ENCODE results near the gene SLC45A2.

SLC45A2 gene

DNA sequence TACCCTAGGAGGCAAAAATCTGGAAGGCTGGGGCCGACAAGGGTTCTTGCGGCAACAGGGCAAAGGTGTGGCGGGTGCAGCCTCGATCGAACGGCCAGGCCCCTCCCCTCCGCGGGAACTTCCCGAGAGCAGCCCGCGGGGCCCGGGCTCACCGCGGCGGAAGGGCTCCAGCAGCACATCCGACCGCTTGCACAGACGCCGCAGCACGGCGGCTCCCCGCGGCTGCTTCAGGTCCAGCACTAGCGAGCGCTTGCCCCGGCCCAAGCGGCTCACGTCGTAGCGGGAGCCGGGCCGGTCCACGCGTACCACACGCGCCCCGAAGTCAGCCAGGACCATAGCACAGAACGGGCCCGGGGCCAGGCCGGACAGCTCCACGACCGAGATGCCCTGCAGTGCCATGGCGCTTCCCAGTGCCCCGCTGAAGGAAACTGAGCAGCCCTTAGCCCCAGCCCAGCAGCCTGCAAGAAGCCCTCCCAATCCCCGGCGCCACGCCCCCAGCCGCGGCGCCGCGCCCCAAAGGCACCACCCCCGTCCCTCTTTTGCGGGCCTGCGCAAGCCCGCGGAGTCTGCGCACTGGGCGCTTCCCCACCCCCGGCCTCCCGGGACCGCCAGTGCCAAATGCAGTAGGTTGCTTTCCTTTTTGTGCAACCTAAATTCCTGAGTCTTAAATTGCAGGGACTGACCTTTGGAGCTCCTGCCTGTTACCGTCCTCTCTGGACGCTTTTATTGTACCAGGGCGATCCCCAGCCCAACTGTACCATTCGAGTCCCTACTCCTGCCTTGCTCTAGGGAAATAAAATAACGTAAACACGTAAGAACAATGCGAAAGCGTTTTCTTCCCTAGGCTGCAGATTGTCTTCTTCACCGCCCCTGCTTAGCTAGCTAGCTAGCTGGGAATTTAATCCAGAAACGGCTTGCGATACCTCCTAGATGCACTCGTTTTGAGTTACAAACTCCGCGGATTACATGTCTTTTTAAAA lies 23.4 kb upstream of the SLC45A2 start, which contains the start of gene AMACR:
Gene AMACR, minus strand, starts transcription at position 430 of the 980 bp plus-strand sequence. Its CDS starts 31 bp downstream, at position 399.
- DNase-seq (ENCODE audit: low spot score), result peak; percentile 95

DNA sequence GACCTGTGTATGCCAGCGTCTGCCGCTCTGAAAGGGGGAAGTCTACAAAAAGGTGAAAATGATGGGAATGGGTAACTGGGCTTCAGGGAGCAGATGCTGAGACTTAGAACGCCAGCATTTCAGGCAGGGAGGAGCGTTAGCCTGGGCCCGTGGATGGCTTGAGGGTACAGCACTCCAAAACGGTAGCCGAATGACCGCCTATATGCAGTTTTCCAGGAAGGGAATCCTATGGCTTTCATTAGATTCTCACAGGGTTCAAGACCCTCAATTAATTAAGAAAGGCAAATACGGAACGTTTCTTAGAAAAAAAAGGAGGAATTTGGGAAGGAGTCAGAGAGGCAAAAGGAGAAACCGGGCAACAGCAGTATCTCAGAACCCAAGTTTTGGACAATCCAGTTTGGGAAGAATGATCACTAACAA lies 22.7 kb upstream of the SLC45A2 start:
- DNase-seq (ENCODE audit: low spot score), result peak; percentile 17

DNA sequence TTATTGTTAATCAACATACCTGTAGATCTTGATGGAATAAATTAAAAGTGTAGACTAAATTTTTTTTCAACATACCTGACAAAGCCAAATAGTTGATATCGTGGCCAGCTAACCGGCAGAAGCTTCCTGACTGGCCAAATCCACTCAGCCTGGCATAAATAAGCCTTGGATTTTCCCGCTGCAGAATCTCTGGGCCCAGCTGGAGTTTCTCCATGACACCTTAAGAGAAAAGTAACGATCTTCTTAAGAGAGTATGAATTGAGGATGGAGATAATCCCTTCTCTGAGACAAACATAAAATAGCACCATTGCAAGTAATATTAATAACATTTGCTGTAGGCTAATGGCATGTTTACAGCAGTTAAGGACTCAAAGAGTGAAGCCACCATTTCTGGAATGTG lies 21.2 kb upstream of the SLC45A2 start:
- no peak for DNase-seq (ENCODE audit: low spot score)

DNA sequence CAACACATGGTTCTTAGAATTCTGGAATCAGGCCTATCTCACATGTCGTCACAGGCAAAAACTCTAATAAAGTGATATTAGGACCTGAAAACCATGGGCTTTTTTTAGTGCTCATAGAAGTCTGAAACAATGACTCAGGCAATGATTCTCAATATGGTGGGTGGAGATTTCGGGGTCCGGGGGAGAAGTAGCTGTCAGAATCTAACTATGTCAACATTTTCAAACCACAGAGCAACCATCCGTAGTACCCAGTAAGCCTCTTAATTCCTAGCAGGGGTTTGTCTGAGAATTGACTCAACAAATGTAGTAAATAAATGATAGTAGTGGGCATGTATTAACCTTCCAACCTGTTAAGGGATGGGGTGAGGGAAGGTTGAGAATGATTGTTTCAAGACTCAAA lies 20.7 kb upstream of the SLC45A2 start:
- DNase-seq (ENCODE audit: low spot score), result peak; percentile 92

DNA sequence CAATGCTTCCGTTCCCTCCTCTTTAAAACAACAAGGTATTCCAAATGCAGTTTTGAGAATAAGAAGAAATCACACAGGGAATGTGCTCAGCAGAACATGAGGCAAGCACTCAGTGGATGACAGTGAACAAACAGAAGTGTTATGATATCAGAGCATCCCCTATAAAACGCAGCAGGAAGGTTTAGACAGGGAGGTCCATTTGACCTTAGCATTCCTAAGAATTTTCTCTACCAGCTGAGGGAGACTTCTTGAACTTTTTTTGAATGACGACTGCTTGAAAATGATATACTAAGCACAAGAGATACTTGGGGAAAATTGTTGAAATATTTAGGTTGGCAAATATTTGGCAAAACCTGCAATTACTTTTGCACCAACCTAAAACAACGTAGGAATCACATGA lies 19.4 kb upstream of the SLC45A2 start:
- no peak for DNase-seq (ENCODE audit: low spot score)

DNA sequence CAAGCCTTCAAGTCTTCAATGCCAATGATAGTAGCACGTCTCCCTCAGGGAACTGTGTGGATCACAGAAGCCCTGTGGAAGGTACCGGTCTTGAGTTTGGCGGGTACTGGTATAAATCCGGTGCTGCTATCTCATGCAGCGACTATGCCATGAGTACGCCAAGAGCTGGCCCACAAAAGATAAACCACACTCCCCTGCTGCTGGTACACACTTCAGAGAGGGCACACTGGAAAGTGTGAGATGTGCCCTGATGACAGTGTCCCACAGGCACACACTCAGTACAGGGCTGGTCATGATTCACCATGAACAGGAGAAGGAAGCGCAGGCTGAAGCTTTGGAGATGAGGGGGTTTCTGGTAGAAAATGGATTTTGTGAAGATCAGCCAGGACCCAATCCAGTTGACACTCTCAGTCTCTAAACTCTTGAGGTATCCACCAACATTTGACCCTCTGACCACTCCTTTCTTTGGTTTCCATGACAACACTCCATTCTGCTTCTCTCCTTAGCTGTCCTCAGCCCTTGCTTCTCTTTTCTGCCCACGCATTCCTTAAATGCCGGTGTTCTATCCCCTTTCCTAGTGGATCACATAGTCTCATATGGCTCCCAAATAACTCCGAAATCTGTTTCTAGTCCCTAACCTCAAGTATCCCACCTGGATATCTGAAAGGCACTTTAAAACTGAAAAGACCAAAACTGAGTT lies 18.3 kb upstream of the SLC45A2 start:
- DNase-seq (ENCODE audit: low spot score), result no peak

DNA sequence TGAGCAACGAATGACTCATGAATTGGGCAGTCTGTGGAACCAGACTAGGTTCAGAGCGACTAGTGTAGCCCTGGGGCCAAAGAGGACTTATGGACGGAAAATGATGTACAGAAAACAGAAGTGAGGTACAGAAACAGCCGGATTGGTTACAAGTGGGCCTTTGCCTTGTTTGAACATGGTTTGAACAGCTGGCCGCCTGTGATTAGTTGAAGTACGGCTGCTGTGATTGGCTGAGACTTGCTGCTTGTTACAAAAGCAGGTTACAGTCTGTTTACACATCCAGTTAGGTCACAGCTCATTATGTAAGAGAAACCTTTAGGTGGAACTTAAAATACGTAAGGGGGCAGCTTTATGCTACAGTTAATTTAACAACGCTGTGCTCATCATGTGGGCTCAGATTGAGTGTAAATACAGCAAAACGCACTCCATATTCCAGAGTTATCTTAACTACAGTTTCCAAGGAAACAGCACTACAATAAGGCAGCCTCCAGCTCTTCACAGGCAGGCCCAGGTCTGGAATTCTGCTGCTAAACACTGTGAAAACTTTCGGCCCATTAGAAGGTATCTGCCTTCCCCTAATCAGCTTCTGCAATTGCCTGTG lies 16.8 kb upstream of the SLC45A2 start:
- DNase-seq (ENCODE audit: low spot score), result peak; percentile 51

DNA sequence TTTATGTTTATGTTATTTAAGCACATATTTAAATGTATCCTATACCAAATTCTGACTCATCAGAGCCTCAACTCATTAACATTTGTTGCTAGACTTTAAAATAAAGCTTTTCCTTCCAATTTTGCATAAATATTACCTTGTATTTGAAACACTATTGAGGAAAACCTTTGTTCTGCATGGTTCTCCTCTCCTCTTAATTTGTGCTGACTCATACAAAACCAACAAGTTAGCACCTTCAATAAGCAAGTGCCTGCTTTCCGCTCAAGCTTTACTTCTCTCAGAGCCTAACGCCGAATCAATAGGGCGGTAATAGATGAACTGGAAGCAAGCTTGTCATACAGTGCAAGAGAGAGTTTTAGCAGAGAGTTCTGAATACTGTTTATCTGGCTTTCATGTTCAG lies 15.5 kb upstream of the SLC45A2 start:
- no peak for DNase-seq (ENCODE audit: low spot score)

DNA sequence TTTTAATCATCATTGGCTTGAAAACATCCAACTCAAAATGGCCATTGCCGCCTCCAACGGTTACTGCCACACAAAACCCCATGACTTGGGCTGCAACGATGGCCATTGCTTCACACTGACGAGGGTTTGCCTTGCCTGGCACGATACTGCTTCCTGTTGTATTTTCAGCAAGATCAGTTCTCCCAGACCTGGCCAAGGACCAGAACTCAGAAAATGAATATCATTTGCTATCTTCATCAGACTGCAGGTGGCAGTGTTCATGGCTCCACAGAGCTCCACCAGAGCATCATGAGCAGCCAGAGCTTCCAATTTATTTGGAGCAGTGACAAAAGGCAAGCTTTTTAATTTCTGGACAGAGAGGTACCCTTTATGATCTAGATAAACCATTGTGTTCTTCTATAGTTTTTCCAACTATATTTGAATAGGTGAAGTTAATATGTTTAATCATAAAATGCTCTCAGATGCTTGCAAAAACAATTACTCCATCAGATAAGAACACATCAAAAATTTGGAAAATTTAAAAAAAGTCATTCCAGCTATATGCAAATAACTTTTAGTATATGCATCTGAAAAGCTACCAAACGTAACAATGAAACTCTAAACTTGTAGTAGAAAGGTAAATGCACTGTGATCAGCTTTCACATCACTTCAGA lies 13.0 kb upstream of the SLC45A2 start:
- peak; percentile 78 for DNase-seq (ENCODE audit: low spot score)

DNA sequence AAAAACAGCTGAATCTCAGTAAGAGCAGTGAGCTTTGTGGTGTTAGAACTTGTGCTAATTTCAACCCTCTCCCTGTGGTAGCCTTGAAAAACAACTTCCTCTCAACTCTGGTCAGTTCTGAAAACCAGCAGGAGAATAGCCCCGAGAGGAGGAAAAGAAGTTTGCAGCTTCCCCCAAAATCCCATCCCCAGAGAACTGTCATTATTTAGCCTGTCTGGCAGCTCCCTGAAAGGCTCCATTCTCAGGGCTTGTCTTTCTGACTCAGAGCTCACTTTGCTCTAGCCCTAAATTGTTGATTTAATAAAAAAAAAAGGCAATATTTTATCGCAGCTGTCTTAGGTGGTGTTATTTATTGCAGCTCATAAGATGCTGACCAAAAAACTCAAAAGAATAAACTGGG lies 11.4 kb upstream of the SLC45A2 start:
- DNase-seq (ENCODE audit: low spot score), result no peak

DNA sequence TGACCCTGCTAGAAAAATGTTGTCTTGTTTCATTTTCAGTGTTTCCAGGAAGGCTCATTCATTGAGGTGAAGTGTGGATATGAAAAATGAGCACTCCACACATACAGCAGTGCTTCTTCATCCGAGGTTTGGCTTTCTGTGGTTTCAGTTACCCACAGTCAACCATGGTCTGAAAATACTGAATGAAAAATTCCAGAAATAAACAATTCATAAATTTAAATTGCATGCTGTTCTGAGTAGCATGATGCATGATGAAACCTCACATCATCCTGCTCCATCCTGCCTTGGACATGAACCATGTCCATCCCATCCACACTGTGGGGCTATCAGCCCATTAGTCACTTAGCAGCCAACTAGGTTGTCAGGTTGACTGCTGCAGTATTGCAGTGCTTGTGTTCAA lies 10.4 kb upstream of the SLC45A2 start:
- peak; percentile 42 for DNase-seq (ENCODE audit: low spot score)

DNA sequence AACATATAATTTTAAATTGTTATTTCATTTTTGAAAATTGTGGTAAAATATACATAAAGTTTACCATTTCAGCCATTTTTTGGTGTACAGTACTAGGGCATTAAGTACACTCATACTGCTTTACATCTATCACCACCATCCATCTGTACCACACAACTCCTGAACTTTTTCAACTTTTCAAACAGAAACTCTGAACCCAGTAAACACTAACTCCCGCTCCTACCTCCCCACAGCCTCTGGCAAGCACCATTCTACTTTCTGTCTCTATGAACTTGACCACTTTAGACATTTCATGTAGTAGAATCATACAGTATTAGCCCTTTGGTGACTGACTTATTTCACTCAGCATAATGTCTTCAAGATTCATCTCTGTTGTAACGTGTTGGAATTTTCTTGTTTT lies 8.4 kb upstream of the SLC45A2 start:
- no peak for DNase-seq (ENCODE audit: low spot score)

DNA sequence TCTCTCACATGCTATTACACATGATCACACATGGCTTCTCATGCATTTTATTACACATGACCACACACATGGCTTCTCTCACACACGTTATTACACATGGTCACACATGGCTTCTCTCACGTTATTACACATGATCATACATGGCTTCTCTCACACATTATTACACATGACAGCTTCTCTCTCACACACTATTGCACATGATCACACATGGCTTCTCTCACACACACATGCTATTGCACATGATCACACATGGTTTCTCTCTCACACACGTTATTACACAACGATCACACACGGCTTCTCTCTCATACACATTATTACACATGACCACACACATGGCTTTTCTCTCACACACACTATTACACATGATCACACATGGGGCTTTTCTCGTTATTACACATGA lies 954 bp upstream of the SLC45A2 start:
- no peak for DNase-seq (ENCODE audit: low spot score)

DNA sequence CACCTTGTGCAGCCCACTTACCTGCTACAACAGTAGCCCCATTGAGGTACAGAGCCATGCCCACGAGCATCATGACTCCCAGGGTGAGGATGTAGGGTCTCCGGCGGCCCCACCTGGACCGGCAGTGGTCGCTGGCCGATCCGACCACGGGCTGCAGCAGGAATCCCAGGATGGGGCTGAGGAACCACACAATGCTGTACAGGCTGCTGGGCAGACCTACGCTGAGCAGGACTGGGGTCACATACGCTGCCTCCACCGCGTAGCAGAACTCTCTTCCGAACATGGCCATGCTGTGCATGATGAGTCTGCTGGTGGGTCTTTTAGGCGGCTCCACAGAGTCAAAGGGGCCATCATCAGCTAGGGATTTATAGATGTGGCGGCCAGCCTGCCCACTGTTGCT lies 315 bp downstream of the SLC45A2 start:
- no peak for DNase-seq (ENCODE audit: low spot score)

DNA sequence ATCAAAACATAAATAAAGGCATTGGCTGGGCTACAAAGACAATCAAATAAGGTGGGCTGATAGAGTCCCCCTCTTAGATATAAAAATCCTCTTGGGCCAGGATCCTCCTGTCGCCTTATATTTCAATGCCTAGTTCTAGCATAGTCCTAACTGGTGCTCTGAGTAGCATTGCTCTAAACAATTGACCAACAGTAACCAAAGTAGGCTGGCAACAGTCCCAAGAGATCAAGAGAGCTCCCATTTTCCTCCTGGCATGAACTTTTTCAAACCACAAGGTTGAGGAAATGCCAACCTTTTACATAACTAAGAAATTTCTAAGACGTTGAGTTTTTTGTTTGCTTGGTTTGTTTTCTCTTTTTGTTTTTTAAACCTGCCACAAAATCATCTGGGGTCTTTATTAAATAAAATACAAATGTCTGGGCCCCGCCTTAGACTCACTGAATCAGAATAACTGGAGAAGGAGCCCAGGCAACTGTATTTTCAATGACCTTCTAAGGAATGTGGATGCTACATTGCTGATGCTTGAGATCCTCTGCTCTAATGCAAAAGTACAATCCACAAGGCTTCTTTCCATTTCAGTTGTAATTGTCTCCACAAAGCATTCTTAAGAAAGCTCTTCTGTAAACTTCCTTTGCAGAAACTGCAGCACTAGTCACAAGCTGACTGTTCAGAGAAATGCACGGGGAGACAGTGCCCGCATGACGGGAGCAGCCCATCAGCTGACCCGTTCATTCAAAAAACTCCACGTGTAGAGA lies 2.9 kb downstream of the SLC45A2 start:
- peak; percentile 13 for DNase-seq (ENCODE audit: low spot score)

DNA sequence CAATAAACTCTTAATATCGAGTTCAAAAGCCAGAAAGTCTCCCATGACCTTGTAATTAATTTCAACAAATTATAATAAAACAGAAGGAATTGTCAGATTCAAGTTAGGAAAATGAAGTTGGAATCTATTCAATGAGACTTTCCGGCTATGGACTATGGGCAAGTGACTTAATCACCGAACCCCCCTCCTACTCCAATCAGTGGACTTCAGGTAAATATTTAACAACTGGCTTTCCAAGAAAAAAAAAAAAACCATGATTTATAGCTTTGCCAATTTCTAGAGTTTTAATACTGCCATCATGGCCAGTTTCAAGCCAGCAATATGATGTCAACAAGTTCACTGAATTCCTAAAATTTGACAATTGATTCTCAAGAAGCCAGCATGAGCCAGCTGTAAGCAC lies 4.5 kb downstream of the SLC45A2 start:
- no peak for DNase-seq (ENCODE audit: low spot score)

DNA sequence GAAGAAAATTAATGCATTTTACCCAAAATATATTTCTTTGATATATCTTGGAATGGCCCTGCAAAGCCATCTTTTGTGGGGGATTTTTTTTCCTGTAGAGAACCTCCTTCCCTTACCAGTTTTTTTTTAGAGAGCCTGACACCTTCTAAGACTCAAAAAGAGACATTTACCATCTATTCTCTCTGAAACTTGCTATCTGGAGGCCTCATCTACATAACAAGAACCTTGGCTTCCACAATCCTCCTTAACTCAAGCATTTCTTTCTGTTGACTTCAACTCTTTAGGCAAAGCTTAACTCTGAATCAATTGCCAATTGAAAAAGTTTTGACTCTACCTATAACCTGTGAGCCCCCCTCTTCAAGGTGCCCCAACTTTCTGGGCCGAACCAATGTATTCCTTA lies 6.2 kb downstream of the SLC45A2 start:
- DNase-seq (ENCODE audit: low spot score), result no peak

DNA sequence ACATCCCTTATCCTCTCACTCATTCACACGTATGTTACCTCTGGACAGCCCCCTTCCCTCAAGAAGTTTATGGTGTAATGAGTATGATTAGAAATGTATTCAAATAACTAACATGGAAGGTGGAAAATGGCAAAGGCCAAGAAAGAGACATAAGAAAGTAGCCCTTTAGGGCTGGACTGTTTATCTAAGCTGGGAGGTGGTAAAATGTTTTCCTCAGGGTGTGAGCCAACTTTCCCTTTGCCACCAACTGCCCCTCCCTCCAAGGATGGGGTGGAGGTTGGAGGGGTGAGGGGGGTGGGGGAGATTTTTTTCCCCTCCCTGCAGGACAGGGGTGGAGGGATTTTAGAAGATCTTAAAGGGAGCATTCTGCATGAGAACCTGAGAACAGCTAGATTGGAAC lies 8.2 kb downstream of the SLC45A2 start:
- DNase-seq (ENCODE audit: low spot score), result no peak

DNA sequence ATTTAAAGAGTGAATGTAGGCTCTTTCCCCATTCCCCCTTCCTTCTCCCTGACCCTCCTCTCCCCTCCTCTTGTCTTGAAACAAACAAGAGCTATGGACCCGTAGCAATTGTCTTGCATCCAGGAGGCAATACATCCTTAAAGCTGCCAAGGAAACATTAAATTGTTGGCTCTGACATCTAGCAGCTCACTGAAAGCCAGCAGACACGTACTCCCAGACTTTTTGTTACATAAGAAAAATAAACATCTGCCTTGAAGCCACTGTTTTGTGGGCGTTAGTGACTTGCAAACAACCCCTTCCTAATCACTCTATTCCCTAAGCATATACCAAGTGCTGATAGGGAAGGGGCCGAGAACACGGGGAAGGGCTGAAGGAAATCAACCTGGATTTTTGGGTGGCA lies 8.6 kb downstream of the SLC45A2 start:
- DNase-seq (ENCODE audit: low spot score), result no peak

DNA sequence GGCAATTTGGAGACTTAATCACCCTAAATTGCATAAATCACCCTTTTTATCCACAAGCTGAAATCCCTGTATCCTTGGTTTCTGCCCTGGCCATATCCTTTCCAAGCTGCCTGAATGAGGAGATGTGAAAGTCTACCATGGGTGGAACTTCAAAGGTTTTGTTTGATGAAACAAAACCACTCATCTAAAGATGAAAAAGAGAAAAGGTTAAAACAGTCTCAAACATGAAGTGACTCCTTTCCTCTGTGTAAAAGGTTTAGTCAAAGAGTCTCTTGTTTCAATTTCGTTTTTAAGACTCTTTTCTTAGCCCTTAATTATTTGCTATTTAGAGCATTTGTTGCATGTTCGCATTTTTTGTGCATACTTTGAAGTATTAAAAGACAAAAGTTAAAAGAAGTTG lies 11.2 kb downstream of the SLC45A2 start:
- DNase-seq (ENCODE audit: low spot score), result no peak
